Body of pancreas (tissue), 4 donors: ENCODE data around the gene MOBP. TPM values are rescaled to one million over a fixed set of nuclear protein-coding genes. Genes with fewer than 3 reads are reported as not detected.
"Not testable (repeated sequence)": the region's sequence is repeated elsewhere in the genome, so short reads cannot be mapped to it uniquely, and the experiment has no call there.

Source experiments
- ATAC-seq: fragments of 150-250 bp; one replicate; pipeline ENCODE4 v1.9.1; 2016
- DNase-seq, 4 donors: peaks; one replicate each; pipeline ENCODE4 v3.0.0-alpha.2; 2019
- H3K27ac ChIP-seq, 4 donors: fragments of 200-600 bp; sonication (generic); 1 replicate in 3 of 4; 2 replicates in 1 of 4; pipeline versions ENCODE4 v1.5.1 to v1.6.1; 2016 to 2019; ENCODE audit warnings: mild to moderate bottlenecking in 1 of 4, mixed read lengths in 1 of 4, moderate library complexity in 1 of 4
- H3K27me3 ChIP-seq, 2 donors: fragments of 200-600 bp; sonication (generic); one replicate each; pipeline ENCODE4 v1.6.0; 2016; ENCODE audit warnings: mild to moderate bottlenecking in 1 of 2
- H3K36me3 ChIP-seq, 2 donors: fragments of 200-600 bp; sonication (generic); replicated peaks in 1 of 2; 2 replicates each; pipeline ENCODE4 v1.5.1; 2016; ENCODE audit warnings: low read depth in 2 of 2; ENCODE audit not compliant: insufficient read depth in 1 of 2
- H3K4me1 ChIP-seq: fragments of 200-600 bp; sonication (generic); one replicate; pipeline ENCODE4 v1.6.0; 2016
- H3K4me3 ChIP-seq, 2 donors: fragments of 200-600 bp; sonication (generic); 1 replicate in 1 of 2; 2 replicates in 1 of 2; pipeline ENCODE4 v1.5.1; 2016 to 2019
- H3K9me3 ChIP-seq, 3 donors: fragments of 200-600 bp; sonication (generic); 1 replicate in 2 of 3; 2 replicates in 1 of 3; pipeline ENCODE4 v1.5.1; 2016
- POLR2A ChIP-seq, 3 donors: fragments of 450-650 bp; IDR thresholded peaks; one replicate each; pipeline ENCODE4 v1.6.1; 2016; ENCODE audit warnings: antibody characterized with exemption in 3 of 3, mild to moderate bottlenecking in 2 of 3
- WGBS, 2 donors: methylation state at CpG; one replicate each; pipeline ENCODE4 v1.1.5; 2017; 5-methylcytosine and 5-hydroxymethylcytosine counted together
- intact Hi-C: fragments of 100-400 bp; cut with DNase I; formaldehyde crosslinking; loops from one replicate; pipeline ENCODE4 v1.15.1; 2023
- total RNA-seq, 2 donors: library from RNA; depleted of rRNA; stranded (reverse); fragments of >200 nt; gene quantifications; one replicate each; pipeline ENCODE4 v1.1.0, GENCODE V29; 2016
- TF ChIP-seq, protein P1 (sequence below), 7 experiments: fragments of 450-650 bp in 4 of 7; fragments of 200-600 bp in 3 of 7; sonication (generic) in 3 of 7; IDR thresholded peaks; one replicate each; pipeline ENCODE4 v1.5.1; 2016 to 2019; ENCODE audit warnings: antibody characterized with exemption in 7 of 7

Gene MOBP
- total RNA-seq, 2 donors from 2014 or later, result not detected

DNA sequence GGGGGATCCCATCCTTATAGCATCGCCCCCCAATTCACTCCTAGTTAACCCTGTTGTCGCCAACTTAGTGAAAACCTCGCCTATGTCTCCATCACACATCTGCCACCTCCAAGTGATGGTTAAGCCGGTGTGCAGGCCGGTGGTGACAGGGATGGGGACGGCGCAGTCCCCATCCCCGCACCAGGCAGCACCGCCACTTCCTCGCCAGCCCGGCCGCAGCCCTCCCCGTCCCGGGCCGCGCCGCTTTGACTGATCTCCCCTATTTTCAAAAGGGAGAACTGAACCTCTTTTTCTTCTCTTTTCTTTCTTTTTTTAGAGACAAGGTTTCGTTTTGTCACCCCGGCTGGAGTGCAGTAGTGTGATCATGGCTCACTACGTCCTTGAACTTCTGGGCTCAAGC lies 11.3 kb upstream of the MOBP start:
- ATAC-seq (no peak), DNase-seq (no peak)
- Histone ChIP-seq H3K9me3 (no peaks in the 10 kb centered on the region), H3K27ac (no peak overlapping the region), H3K4me1 (no peaks in the 10 kb centered on the region), H3K4me3 (no peak overlapping the region), H3K27me3 (no peaks in the 10 kb centered on the region), H3K36me3 (no peaks in the 10 kb centered on the region)
- 84 to 89% methylated on average over 20 of the region's 20 CpGs for WGBS, 2 donors
- no peak for TF ChIP-seq POLR2A (IDR thresholded peaks at IDR 0.05)
- TF ChIP-seq, protein P1, sequence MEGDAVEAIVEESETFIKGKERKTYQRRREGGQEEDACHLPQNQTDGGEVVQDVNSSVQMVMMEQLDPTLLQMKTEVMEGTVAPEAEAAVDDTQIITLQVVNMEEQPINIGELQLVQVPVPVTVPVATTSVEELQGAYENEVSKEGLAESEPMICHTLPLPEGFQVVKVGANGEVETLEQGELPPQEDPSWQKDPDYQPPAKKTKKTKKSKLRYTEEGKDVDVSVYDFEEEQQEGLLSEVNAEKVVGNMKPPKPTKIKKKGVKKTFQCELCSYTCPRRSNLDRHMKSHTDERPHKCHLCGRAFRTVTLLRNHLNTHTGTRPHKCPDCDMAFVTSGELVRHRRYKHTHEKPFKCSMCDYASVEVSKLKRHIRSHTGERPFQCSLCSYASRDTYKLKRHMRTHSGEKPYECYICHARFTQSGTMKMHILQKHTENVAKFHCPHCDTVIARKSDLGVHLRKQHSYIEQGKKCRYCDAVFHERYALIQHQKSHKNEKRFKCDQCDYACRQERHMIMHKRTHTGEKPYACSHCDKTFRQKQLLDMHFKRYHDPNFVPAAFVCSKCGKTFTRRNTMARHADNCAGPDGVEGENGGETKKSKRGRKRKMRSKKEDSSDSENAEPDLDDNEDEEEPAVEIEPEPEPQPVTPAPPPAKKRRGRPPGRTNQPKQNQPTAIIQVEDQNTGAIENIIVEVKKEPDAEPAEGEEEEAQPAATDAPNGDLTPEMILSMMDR (IDR thresholded peaks at IDR 0.05), result no peak
- intact Hi-C loops, result no loop called here

DNA sequence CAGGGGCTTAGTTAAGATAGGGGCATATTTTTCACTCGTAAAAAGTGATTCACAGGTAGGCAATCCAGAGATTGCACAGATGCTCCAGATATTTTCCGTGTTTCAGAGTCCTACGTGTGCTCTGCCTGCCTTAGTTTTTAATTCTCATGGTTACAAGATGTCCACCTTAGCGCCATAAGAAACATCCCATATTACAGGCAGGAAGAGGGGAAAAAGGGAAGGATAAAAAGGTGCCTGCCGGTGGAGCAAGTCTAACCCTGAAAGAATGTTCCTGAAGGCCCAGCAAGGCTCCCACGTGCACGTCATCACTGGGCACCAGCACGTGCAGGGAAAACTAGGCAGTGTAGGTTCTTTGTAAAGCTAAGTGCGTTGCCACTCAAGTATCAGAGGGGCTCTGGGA lies 10.1 kb upstream of the MOBP start:
- TF ChIP-seq POLR2A (IDR thresholded peaks at IDR 0.05), result no peak
- TF ChIP-seq, protein P1 (IDR thresholded peaks at IDR 0.05), result no peak
- Histone ChIP-seq H3K4me1 (no peaks in the 10 kb centered on the region), H3K9me3 (no peaks in the 10 kb centered on the region), H3K4me3 (no peak overlapping the region), H3K27ac (no peak overlapping the region), H3K36me3 (no peaks in the 10 kb centered on the region), H3K27me3 (no peaks in the 10 kb centered on the region)
- DNase-seq, result no peak
- ATAC-seq, result no peak
- intact Hi-C loops, result no loop called here
- WGBS, 2 donors, result 71 to 73% methylated on average over 9 of the region's 9 CpGs

DNA sequence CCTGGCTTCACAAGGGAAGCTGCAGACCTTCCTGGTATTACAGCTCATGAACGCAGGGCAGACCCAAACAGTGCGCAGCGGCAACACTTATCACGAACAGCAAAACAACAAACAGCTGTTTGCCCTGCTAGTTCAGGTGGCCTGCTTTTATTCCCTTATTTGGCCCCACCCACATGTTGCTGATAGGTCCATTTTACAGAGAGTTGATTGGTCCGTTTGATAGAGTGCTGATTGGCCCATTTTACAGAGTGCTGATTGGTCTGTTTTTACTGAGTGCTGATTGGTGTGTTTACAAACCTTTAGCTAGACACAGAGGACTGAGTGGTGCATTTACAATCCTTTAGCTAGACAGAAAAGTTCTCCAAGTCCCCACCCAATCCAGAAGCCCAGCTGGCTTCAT lies 8.9 kb upstream of the MOBP start:
- DNase-seq, H3K36me3 ChIP-seq, H3K27me3 ChIP-seq, H3K9me3 ChIP-seq, intact Hi-C loops, H3K27ac ChIP-seq, H3K4me3 ChIP-seq, H3K4me1 ChIP-seq, ATAC-seq: not testable (repeated sequence)
- WGBS, 2 donors, result 73 to 90% methylated on average over 5 of the region's 5 CpGs

DNA sequence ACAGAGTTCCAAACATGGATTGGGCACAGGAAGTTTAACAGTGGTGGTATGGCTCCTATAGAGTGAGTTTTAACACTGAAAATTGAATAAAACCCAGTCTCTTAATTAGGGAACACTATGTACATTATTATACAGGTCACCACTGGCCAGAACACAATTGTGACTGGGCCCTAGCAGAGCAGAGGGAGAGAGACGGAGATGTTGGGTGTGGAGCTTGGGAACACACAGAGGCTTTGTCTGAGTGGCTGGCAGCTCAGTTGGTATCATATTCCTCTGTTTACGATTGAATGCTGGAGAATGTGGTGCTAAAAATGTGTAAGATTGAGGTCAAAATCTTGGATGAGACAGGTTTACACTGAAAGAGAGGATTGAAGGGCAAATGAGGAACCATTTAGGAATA lies 6.8 kb upstream of the MOBP start:
- Histone ChIP-seq H3K36me3 (no peaks in the 10 kb centered on the region), H3K27ac (no peak overlapping the region), H3K9me3 (no peaks in the 10 kb centered on the region), H3K4me3 (no peak overlapping the region), H3K4me1 (no peaks in the 10 kb centered on the region), H3K27me3 (no peaks in the 10 kb centered on the region)
- WGBS, 2 donors, result 64 to 65% methylated on average over 2 of the region's 2 CpGs
- TF ChIP-seq, protein P1 (IDR thresholded peaks at IDR 0.05), result no peak
- no peak for TF ChIP-seq POLR2A (IDR thresholded peaks at IDR 0.05)
- no peak for ATAC-seq
- DNase-seq, result no peak
- intact Hi-C loops, result no loop called here

DNA sequence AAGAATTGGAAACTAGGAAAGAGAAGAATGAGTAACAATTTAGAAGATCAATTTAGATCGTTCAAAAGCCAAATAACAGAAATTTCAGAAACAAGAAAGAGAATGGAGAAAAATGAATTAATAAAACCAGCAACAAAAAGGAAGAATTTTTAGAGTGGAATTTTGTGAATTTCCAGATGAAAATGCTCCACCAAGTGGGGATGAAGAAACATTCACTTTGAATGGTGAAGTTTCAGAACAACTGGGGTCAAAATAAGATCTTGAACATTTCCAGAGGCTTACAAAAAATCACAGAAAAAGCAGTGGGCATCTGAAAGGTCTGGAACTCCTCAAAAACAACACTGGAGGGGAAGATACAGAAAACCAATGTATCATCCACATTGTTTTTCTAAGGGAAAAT lies 4.2 kb upstream of the MOBP start:
- WGBS, 2 donors, result 0% methylated on average over 1 of the region's 1 CpG
- ATAC-seq (no peak), DNase-seq (no peak)
- intact Hi-C loops, result no loop called here
- Histone ChIP-seq H3K9me3 (no peaks in the 10 kb centered on the region), H3K27me3 (no peaks in the 10 kb centered on the region), H3K4me1 (no peaks in the 10 kb centered on the region), H3K27ac (no peak overlapping the region), H3K4me3 (no peak overlapping the region), H3K36me3 (no peaks in the 10 kb centered on the region)
- TF ChIP-seq, protein P1 (IDR thresholded peaks at IDR 0.05), result no peak
- TF ChIP-seq POLR2A (IDR thresholded peaks at IDR 0.05), result no peak
